ENCODE results near the gene CSGALNACT2. TPM values are rescaled to one million over a fixed set of nuclear protein-coding genes. Genes with fewer than 3 reads are reported as not detected.

Gene CSGALNACT2
- total and polyA plus RNA-seq, 3 experiments from 2014 or later = 21.0 to 23.7 (median 21.7) TPM

DNA sequence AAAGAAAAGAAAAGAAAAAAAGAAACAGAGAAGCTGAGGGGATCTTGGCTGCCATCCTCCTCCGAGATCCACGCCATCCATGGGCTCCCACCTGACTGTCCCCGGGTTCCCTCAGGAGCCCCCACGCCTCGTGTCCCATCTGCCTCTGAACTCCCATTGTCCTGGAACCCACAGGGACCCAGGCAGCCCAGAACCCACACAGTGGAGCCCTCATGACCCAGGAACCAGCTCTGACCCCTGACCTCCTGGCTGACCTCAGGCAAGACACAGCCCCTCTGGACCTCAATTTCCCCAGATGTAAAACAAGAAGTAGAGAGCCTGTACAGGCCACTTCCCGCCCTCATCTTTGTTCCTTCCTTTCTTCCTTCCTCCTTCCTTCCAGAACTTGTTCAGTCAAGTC is 88.2 kb downstream of the CSGALNACT2 start:
- no peaks in the 10 kb centered on the region for H3K27me3 Mint-ChIP-seq
- Histone ChIP-seq H3K27ac (ENCODE audit: low read depth, low read length) (no peak overlapping the region), H3K4me1 (ENCODE audit: insufficient read depth, low read length) (peaks cover 46% of the 10 kb centered on the region), H3K4me3 (ENCODE audit: low read length) (no peak overlapping the region), H3K9me3 (ENCODE audit: low read length) (no peaks in the 10 kb centered on the region), H3K36me3 (ENCODE audit: insufficient read depth, low read length) (no peaks in the 10 kb centered on the region), H3K27me3 (ENCODE audit: insufficient read depth, low read length, poor library complexity, severe bottlenecking) (no peaks in the 10 kb centered on the region)
- H3K4me1 Mint-ChIP-seq = peaks cover 55 to 86% (median 72%) of the 10 kb centered on the region in 3 donors
- peak overlapping the region in 7 of 8 donors; percentile 30 to 94 (median 82) for H3K27ac Mint-ChIP-seq
- peak in 1 of 5 donors; percentile 40 for DNase-seq
- H3K9me3 Mint-ChIP-seq = no peaks in the 10 kb centered on the region
- H3K4me3 Mint-ChIP-seq = peak overlapping the region; percentile 23 to 79 (median 57)
- ChIA-PET POLR2A (no interaction called here), CTCF (interaction anchor here (0.7 to 2.5 kb wide), 3 partner anchors 11 to 29 kb away, joined by 3 to 7 read pairs (median 3); no protein-coding TSS in a partner anchor)
- peaks cover 0 to 2% (median 0%) of the 10 kb centered on the region in 3 donors for H3K36me3 Mint-ChIP-seq

DNA sequence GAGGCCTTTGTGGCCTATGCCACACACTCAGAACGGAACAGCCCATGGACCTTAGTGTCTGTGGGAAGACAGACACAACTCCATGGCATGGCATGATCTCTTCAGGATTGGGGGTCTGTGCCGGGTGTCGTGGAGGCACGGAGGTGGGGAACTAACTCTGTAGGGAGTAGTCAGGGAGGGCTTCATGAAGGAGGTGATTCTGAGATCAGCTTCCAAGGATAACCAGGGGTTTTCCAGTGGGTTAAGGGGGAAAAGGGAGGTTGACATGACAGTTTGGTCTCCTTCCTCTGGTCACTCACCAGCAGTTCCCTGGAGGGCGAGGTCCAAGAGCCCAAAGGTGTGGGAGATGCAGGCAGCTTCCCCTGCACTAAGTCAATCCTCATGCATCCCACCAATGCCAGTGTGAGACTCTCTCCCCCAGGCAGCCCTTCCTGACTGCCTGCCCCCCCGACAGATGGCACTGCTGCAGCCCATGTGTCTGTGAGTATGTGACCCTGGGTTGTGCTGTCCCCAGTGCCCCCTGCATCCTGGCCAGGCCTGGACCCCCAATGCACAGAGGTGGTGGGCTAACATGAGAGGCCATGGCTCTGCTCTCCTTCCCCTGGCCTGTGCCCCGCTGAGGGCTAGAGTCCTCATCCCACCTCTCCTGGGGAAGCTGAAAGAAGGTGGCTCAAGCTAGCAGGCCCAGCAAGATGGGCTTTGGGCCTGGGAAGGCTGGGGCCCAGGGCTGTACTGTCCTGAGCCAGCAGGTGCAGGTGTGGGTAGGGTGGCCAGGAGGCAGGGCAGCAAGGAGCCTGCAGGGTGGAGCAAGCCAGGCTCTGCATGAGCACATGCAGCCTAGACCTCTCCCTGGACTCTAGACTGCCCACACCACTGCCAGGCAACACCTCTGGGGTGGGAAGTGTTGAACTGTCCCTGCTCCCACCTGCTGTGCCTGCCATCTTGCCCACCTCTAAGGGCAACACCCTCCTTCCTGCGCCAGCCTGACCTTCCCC is 88.9 kb downstream of the CSGALNACT2 start:
- H3K27me3 Mint-ChIP-seq = no peaks in the 10 kb centered on the region
- DNase-seq = peak in 1 of 5 donors; percentile 30
- H3K9me3 Mint-ChIP-seq = no peaks in the 10 kb centered on the region
- POLR2A ChIA-PET = no interaction called here
- H3K4me3 Mint-ChIP-seq = peak overlapping the region; percentile 60 to 93 (median 91)
- H3K36me3 Mint-ChIP-seq = peaks cover 0 to 2% (median 0%) of the 10 kb centered on the region in 3 donors
- Histone ChIP-seq H3K4me1 (ENCODE audit: insufficient read depth, low read length) (peaks cover 52% of the 10 kb centered on the region), H3K9me3 (ENCODE audit: low read length) (no peaks in the 10 kb centered on the region), H3K4me3 (ENCODE audit: low read length) (no peak overlapping the region), H3K36me3 (ENCODE audit: insufficient read depth, low read length) (no peaks in the 10 kb centered on the region), H3K27ac (ENCODE audit: low read depth, low read length) (no peak overlapping the region), H3K27me3 (ENCODE audit: insufficient read depth, low read length, poor library complexity, severe bottlenecking) (no peaks in the 10 kb centered on the region)
- CTCF ChIA-PET = interaction anchor here (0.7 to 2.5 kb wide), 3 partner anchors 12 to 28 kb away, joined by 3 to 7 read pairs (median 4); no protein-coding TSS in a partner anchor
- H3K27ac Mint-ChIP-seq = peak overlapping the region; percentile 62 to 94 (median 84)
- H3K4me1 Mint-ChIP-seq = peaks cover 62 to 87% (median 74%) of the 10 kb centered on the region in 3 donors

DNA sequence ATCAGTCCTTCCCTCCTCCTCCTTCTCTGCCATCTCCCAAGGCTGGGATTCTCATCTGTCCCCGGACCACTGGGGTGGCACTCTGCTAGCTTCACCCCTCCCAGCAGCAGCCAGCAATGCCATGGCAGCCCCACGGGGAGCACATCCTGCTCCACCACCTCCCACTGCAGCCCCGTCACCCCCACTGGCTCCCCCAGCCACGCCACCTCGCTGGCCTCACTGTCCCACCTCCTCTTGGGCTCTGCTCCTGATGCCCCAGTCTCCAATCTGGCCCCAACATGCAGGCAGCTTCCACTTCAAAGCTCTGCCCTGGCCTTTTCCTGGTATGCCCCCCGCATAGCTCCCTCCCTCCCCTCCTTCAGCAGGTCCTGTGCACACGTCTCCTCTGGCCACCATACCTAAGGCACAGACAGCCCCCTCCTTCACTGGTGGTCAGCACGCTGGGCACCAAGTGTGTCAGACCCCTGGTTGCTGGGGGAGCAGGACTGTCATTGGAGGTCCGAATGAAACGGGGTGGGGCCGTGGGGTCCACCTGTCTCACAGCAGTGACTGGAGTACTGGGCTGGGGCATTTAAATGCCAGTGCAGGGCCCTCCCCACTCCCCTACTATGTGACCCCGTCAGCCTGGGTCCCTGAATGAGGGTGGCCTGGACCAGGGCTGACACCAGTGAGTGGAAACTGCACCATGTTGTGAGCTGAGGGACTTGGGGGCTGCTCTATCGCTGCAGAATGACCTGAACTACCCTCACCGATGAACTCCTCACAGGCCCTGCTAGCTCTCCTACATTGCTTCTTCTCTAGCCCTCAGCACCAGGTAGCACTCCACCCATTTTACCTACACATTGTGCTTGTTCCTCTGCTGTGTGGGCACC is 89.9 kb downstream of the CSGALNACT2 start:
- H3K36me3 Mint-ChIP-seq = peaks cover 0 to 2% (median 0%) of the 10 kb centered on the region in 3 donors
- peak overlapping the region; percentile 38 for H3K27ac ChIP-seq (ENCODE audit: low read depth, low read length)
- peak overlapping the region; percentile 55 for H3K4me3 ChIP-seq (ENCODE audit: low read length)
- DNase-seq = peak in 2 of 5 donors; percentile 29 to 51
- no peaks in the 10 kb centered on the region for H3K9me3 Mint-ChIP-seq
- ChIA-PET POLR2A (interaction anchor here (1.0 kb wide), 1 partner anchor 60 kb away, joined by 4 read pairs; no protein-coding TSS in a partner anchor), CTCF (interaction anchor here (1.3 to 2.5 kb wide), 2 partner anchors 23 to 27 kb away, joined by 4 to 7 read pairs; no protein-coding TSS in a partner anchor)
- no peaks in the 10 kb centered on the region for H3K9me3 ChIP-seq (ENCODE audit: low read length)
- H3K4me1 ChIP-seq (ENCODE audit: insufficient read depth, low read length) = peaks cover 52% of the 10 kb centered on the region
- H3K27me3 Mint-ChIP-seq = no peaks in the 10 kb centered on the region
- H3K4me3 Mint-ChIP-seq = peak overlapping the region; percentile 87 to 93 (median 92)
- H3K4me1 Mint-ChIP-seq = peaks cover 70 to 82% (median 70%) of the 10 kb centered on the region in 3 donors
- H3K36me3 ChIP-seq (ENCODE audit: insufficient read depth, low read length) = no peaks in the 10 kb centered on the region
- peak overlapping the region; percentile 43 to 97 (median 87) for H3K27ac Mint-ChIP-seq
- no peaks in the 10 kb centered on the region for H3K27me3 ChIP-seq (ENCODE audit: insufficient read depth, low read length, poor library complexity, severe bottlenecking)

DNA sequence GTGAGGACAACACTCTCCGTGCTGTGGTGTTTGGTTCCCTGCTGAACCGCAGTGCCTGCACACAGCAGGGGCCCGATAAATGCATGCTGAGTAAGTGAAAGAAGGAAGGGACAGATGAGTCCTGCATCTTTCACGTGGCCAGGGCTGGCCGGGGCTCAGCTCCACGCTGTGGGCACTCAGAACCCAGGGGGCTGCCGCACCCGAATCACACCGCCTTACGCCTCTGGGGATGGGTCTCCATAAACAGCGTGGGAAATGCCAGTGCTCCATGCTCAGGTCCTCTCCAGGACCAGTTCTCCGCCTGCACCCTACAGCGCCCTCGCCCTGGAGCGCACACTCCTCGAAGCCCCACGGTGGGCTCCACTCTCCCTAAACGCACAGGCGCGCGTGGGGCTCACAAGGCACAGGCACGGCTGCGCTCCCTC is 90.5 kb downstream of the CSGALNACT2 start:
- Histone ChIP-seq H3K36me3 (ENCODE audit: insufficient read depth, low read length) (no peaks in the 10 kb centered on the region), H3K27ac (ENCODE audit: low read depth, low read length) (peak overlapping the region; percentile 38), H3K27me3 (ENCODE audit: insufficient read depth, low read length, poor library complexity, severe bottlenecking) (no peaks in the 10 kb centered on the region), H3K9me3 (ENCODE audit: low read length) (no peaks in the 10 kb centered on the region), H3K4me3 (ENCODE audit: low read length) (peak overlapping the region; percentile 55), H3K4me1 (ENCODE audit: insufficient read depth, low read length) (peaks cover 52% of the 10 kb centered on the region)
- no peaks in the 10 kb centered on the region for H3K9me3 Mint-ChIP-seq
- peaks cover 0 to 2% (median 0%) of the 10 kb centered on the region in 3 donors for H3K36me3 Mint-ChIP-seq
- peak in 1 of 5 donors; percentile 59 for DNase-seq
- ChIA-PET POLR2A (interaction anchor here (1.0 kb wide), 1 partner anchor 59 kb away, joined by 4 read pairs; no protein-coding TSS in a partner anchor), CTCF (interaction anchor here (2.5 kb wide), 1 partner anchor 26 kb away, joined by 7 read pairs; no protein-coding TSS in a partner anchor)
- peak overlapping the region; percentile 70 to 97 (median 87) for H3K27ac Mint-ChIP-seq
- peaks cover 70 to 79% (median 72%) of the 10 kb centered on the region in 3 donors for H3K4me1 Mint-ChIP-seq
- peak overlapping the region; percentile 87 to 93 (median 92) for H3K4me3 Mint-ChIP-seq
- H3K27me3 Mint-ChIP-seq = no peaks in the 10 kb centered on the region

DNA sequence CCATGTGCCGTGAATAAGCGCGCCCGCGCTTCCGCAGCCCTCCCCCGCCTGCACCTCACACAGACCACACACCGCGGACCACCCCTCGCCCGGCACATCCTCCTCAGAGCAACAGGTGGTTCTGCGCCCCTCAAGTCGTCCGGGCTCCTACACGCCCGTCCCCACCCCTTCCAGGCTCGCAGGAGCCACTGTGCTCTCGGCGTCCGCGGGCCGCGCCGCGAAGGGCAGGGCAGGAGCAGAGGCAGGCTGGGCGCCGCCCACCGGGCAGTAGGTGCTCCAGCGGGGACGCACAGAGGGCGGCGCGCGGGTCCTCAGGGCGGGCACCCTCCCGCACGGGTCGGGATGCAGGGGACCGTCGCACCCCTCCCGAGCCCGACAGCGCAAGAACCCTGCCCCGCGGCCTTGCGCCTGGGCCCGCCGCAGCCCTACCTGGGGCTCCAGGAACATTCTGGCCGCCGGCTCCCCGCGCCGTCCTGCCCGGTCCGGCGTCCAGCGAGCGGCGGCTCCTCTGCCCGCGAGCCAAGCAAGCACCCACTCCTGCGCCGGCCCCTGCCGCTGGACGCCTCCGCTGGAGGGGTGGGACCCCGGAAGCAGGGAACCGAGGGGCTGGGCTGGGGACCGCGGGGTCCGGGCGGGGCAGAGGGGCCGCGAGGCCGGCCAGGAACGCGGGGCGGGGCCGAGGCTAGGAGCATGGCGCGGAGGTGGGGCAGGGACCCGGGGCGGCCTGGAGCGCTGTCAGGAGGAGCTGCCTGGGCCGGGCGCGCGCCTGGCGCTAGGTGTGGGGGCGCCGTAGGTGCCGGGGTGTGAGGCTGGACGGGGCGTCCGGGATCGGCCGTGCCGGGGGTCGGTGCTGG is 91.2 kb downstream of the CSGALNACT2 start:
- CTCF ChIA-PET = interaction anchor here (1.3 to 2.5 kb wide), 3 partner anchors 25 to 37 kb away, joined by 4 to 6 read pairs (median 6); no protein-coding TSS in a partner anchor
- no peaks in the 10 kb centered on the region for H3K9me3 ChIP-seq (ENCODE audit: low read length)
- no peaks in the 10 kb centered on the region for H3K27me3 ChIP-seq (ENCODE audit: insufficient read depth, low read length, poor library complexity, severe bottlenecking)
- Mint-ChIP-seq H3K4me3 (peak overlapping the region; percentile 87 to 93 (median 92)), H3K27me3 (no peaks in the 10 kb centered on the region), H3K36me3 (peaks cover 0 to 2% (median 0%) of the 10 kb centered on the region in 3 donors), H3K4me1 (peaks cover 68 to 75% (median 72%) of the 10 kb centered on the region in 3 donors), H3K9me3 (no peaks in the 10 kb centered on the region), H3K27ac (peak overlapping the region; percentile 70 to 97 (median 87))
- H3K4me3 ChIP-seq (ENCODE audit: low read length) = peak overlapping the region; percentile 55
- DNase-seq = peak; percentile 43 to 81 (median 53)
- no peaks in the 10 kb centered on the region for H3K36me3 ChIP-seq (ENCODE audit: insufficient read depth, low read length)
- POLR2A ChIA-PET = no interaction called here
- peak overlapping the region; percentile 38 for H3K27ac ChIP-seq (ENCODE audit: low read depth, low read length)
- peaks cover 52% of the 10 kb centered on the region for H3K4me1 ChIP-seq (ENCODE audit: insufficient read depth, low read length)

DNA sequence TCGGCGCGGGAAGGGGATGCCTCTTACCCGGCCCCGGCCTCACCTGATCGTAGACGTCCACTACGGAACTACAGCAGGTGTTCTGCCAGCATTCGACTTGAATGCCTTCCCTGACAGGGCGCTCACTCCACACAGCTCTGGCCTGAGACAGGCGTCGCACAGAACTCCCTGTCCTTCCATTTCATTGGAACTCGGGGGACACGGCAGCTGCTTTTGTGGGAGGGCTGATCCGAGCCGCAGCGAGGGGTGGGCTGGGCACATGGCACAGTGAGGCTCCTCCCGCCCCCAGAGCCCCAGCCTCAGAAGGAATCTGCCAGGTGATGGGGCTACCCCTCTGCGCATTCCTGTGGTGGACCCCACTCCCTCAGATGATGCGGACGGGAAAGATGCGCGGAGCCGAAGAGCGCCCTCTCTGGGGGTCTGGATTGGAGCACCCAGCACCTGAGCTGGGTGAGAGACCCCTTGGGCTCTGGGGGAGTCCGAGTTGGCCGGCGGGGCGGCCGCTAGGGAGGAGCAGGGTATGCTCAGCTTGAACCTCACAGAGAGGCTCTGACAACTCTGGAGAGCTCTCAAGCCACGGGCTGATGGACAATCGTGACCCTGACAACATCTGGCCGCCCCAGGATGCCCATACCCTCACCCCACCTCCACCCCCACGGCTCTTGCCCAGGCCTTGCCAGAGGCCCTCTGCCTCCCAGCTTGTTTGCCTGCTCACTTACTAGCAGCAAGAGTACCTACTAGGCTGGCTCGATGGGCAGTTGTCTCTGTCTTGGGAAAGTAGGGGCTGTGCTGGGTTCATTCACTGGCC is 92.1 kb downstream of the CSGALNACT2 start:
- H3K4me1 ChIP-seq (ENCODE audit: insufficient read depth, low read length) = peaks cover 51% of the 10 kb centered on the region
- POLR2A ChIA-PET = interaction anchor here (0.6 kb wide), 1 partner anchor 387 kb away, joined by 3 read pairs; no protein-coding TSS in a partner anchor
- peak in 1 of 5 donors; percentile 50 for DNase-seq
- no peaks in the 10 kb centered on the region for H3K27me3 ChIP-seq (ENCODE audit: insufficient read depth, low read length, poor library complexity, severe bottlenecking)
- Mint-ChIP-seq H3K27me3 (no peaks in the 10 kb centered on the region), H3K36me3 (peaks cover 0 to 2% (median 0%) of the 10 kb centered on the region in 3 donors), H3K27ac (peak overlapping the region; percentile 76 to 97 (median 94)), H3K4me3 (peak overlapping the region; percentile 72 to 92 (median 78)), H3K9me3 (no peaks in the 10 kb centered on the region), H3K4me1 (peaks cover 62 to 68% (median 65%) of the 10 kb centered on the region in 3 donors)
- no peak overlapping the region for H3K27ac ChIP-seq (ENCODE audit: low read depth, low read length)
- H3K36me3 ChIP-seq (ENCODE audit: insufficient read depth, low read length) = no peaks in the 10 kb centered on the region
- H3K4me3 ChIP-seq (ENCODE audit: low read length) = peak overlapping the region; percentile 9
- no peaks in the 10 kb centered on the region for H3K9me3 ChIP-seq (ENCODE audit: low read length)
- CTCF ChIA-PET = interaction anchor here (1.1 to 2.5 kb wide), 4 partner anchors 25 to 36 kb away, joined by 3 to 6 read pairs (median 5); no protein-coding TSS in a partner anchor

Data from CD8-positive, alpha-beta memory T cell (primary cell).